Transverse colon (tissue), 4 donors: ENCODE data around the gene MSANTD2.

Experiments used
- POLR2A ChIP-seq: fragments of 450-650 bp; IDR thresholded peaks from one replicate; pipeline ENCODE4 v1.6.1; 2016; ENCODE audit warnings: antibody characterized with exemption, mild to moderate bottlenecking, moderate library complexity
- POLR2AphosphoS5 ChIP-seq, 3 donors: sonication (generic); formaldehyde crosslinking; IDR thresholded peaks; one replicate each; pipeline ENCODE4 v1.6.1; 2016; ENCODE audit warnings: antibody characterized with exemption in 3 of 3
- TF ChIP-seq, protein P1 (sequence below), 5 experiments: fragments of 200-600 bp in 3 of 5; fragments of 450-650 bp in 2 of 5; sonication (generic) in 3 of 5; IDR thresholded peaks; 1 replicate in 2 of 5; 2 replicates in 3 of 5; pipeline ENCODE4 v1.5.1; 2016 to 2017; ENCODE audit warnings: antibody characterized with exemption in 5 of 5, inconsistent platforms in 3 of 5, mild to moderate bottlenecking in 2 of 5, moderate library complexity in 1 of 5

DNA sequence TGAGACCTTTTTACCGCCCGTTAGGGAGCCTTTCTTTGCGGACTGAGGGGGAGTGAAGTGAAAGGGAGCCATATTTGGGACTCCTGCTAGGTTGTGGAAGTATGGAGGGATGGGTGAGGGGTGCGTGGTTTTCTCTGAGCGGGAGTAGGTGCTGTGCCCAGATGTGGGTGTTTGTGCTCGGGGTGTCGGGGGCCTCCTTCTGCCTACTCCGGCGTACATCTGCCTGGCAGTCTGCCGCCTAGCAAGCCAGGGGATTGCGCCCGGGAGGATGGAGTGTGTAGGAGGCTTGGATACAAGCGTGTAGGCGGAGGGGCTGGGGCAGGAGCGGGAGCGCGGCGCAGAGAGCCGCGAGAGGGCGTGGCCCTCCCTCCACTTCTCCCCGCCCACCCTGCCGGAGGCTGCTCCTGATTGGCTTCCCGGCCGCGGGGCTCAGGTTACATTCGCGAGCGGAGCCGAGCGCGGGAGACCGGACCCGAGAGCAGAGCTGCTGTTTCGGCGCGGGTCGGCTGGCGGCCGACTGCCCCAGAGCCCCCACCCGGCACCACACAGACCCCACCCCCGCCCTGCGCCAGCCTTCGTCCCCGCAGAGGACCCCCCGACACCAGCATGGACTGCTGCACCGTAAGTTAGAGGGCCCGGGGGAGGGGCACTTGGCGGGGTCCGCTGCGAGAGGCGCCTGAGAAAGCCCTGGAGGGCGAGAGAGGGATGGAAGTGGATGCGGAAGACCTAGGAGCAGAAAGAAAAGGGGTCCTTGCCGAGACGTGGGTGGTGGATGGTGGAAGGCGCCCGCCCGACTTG lies 60.5 kb downstream of the MSANTD2 start, which contains the start of gene NRGN:
- TF ChIP-seq, protein P1, sequence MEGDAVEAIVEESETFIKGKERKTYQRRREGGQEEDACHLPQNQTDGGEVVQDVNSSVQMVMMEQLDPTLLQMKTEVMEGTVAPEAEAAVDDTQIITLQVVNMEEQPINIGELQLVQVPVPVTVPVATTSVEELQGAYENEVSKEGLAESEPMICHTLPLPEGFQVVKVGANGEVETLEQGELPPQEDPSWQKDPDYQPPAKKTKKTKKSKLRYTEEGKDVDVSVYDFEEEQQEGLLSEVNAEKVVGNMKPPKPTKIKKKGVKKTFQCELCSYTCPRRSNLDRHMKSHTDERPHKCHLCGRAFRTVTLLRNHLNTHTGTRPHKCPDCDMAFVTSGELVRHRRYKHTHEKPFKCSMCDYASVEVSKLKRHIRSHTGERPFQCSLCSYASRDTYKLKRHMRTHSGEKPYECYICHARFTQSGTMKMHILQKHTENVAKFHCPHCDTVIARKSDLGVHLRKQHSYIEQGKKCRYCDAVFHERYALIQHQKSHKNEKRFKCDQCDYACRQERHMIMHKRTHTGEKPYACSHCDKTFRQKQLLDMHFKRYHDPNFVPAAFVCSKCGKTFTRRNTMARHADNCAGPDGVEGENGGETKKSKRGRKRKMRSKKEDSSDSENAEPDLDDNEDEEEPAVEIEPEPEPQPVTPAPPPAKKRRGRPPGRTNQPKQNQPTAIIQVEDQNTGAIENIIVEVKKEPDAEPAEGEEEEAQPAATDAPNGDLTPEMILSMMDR (IDR thresholded peaks at IDR 0.05), result no peak
- TF ChIP-seq POLR2AphosphoS5 (IDR thresholded peaks at IDR 0.05), result peak in 1 of 3 donors; percentile 38
- no peak for TF ChIP-seq POLR2A
